Measurements from ENCODE around the gene WDR76. TPM values are rescaled to one million over a fixed set of nuclear protein-coding genes. Genes with fewer than 3 reads are reported as not detected.

WDR76 gene
- total RNA-seq, 1 donor = 15.1 TPM

DNA sequence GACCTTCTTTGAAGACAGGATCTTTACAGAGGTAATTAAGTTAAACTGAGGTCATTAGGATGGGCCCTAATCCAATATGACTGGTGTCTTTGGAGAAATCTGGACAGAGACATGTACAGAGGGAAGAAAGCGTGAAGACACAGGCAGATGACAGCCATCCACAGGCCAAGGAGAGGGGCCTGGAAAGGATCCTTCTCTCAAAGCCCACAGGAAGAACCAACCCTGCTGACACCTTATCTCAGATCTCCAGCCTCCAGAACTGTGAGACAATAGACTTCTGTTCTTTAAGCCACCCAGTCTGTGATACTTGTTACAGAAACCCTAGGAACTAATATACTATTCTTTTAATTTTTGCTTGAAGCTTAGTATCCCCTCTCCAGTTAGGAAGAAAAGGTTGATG is 74.2 kb downstream of the WDR76 start:
- no peak overlapping the region for H3K4me3 ChIP-seq (ENCODE audit: low read depth, low read length)
- no peak for DNase-seq (ENCODE audit: low read depth)
- TF ChIP-seq, protein P1, sequence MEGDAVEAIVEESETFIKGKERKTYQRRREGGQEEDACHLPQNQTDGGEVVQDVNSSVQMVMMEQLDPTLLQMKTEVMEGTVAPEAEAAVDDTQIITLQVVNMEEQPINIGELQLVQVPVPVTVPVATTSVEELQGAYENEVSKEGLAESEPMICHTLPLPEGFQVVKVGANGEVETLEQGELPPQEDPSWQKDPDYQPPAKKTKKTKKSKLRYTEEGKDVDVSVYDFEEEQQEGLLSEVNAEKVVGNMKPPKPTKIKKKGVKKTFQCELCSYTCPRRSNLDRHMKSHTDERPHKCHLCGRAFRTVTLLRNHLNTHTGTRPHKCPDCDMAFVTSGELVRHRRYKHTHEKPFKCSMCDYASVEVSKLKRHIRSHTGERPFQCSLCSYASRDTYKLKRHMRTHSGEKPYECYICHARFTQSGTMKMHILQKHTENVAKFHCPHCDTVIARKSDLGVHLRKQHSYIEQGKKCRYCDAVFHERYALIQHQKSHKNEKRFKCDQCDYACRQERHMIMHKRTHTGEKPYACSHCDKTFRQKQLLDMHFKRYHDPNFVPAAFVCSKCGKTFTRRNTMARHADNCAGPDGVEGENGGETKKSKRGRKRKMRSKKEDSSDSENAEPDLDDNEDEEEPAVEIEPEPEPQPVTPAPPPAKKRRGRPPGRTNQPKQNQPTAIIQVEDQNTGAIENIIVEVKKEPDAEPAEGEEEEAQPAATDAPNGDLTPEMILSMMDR (IDR thresholded peaks at IDR 0.05; ENCODE audit: insufficient read depth, low read depth, low read length) = no peak

DNA sequence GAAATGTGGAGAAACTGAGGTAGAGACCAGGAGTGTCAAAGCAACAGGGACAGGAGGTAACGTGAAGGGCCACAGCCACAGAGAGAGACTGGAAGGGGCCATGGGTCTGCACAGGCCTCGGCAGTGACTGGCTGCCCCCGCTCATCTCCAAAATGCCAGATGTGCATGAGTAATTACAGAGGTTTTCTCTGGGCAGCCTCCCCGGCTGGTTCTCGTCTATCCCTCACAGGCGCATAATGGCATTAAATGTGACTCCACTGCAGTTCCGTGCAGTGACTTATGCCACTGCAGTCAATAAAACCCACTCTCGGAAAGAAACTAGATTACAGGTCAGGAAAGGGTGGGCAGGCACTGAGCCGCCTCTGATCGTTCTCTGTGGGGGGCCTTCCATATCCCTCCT is 74.7 kb downstream of the WDR76 start:
- DNase-seq (ENCODE audit: low read depth) = no peak
- TF ChIP-seq, protein P1 (IDR thresholded peaks at IDR 0.05; ENCODE audit: insufficient read depth, low read depth, low read length) = no peak
- no peak overlapping the region for H3K4me3 ChIP-seq (ENCODE audit: low read depth, low read length)

DNA sequence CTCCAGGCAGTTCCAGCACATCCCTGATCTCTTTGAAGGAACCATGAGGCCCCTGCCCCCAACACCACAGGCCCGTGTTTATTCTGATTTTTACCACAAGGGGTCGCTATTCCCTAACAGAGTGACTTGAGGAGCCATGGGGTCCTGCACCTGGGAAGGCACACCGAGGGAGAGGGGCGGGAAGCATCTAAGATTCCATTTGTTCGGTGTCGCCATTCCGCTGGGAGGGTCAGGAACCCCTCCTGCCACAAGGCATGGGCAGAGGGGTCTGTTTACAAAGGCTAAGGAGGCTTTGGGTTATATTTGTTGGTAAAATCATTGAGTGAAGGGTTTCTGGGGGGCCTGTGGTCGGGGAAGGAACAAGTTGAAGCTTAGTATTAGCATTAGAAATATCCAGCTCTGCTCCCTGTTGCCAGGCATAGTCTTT is 77.1 kb downstream of the WDR76 start:
- DNase-seq (ENCODE audit: low read depth) = peak; percentile 68
- no peak overlapping the region for H3K4me3 ChIP-seq (ENCODE audit: low read depth, low read length)
- TF ChIP-seq, protein P1 (IDR thresholded peaks at IDR 0.05; ENCODE audit: insufficient read depth, low read depth, low read length) = peak; percentile 86

DNA sequence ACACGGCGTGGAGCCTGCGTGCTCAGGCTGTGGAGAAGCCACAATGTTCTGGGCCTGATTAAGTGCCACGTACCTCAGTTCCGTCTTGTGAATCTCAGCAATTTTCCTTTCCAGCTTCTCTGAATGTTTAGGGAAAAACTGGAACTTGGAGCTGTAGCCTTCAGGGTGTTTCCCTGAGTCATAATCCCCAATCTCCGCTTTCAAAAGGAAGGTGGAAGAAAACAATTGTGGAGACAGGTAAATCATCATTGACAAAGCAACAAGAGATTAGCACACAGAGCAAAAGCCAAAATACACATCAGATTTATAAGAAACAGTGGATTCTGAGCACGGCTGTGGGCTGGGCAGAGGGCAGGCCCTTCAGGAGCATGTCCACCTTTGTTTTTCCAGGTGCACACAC is 79.0 kb downstream of the WDR76 start:
- no peak for DNase-seq (ENCODE audit: low read depth)
- TF ChIP-seq, protein P1 (IDR thresholded peaks at IDR 0.05; ENCODE audit: insufficient read depth, low read depth, low read length) = no peak
- no peak overlapping the region for H3K4me3 ChIP-seq (ENCODE audit: low read depth, low read length)

DNA sequence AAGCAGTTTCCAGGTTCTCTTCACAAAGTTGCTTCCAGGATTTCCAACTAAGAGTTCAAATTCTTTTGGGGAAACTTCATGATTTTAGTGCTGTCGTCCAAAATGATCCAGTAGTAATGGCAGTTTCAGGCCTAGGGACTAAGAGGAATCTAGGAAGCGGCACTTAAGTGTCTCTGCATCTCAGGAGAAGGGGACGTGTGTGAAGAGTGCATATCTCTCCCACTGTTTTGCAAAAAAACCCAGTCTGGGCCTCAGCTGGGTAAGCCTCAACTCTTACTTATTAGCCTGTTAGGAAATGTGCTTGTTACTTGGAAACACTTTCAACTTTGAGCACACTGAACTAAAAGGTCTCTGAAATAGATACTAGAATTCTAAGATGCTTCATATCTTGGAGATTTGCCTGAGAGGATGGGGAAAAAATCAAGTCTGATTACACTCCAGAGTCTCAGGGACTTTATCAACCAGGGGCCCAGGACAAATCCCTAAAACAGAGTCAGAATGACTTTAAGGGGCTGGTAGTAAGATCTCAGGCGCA is 81.8 kb downstream of the WDR76 start:
- no peak for DNase-seq (ENCODE audit: low read depth)
- H3K4me3 ChIP-seq (ENCODE audit: low read depth, low read length) = no peak overlapping the region
- TF ChIP-seq, protein P1 (IDR thresholded peaks at IDR 0.05; ENCODE audit: insufficient read depth, low read depth, low read length) = no peak

DNA sequence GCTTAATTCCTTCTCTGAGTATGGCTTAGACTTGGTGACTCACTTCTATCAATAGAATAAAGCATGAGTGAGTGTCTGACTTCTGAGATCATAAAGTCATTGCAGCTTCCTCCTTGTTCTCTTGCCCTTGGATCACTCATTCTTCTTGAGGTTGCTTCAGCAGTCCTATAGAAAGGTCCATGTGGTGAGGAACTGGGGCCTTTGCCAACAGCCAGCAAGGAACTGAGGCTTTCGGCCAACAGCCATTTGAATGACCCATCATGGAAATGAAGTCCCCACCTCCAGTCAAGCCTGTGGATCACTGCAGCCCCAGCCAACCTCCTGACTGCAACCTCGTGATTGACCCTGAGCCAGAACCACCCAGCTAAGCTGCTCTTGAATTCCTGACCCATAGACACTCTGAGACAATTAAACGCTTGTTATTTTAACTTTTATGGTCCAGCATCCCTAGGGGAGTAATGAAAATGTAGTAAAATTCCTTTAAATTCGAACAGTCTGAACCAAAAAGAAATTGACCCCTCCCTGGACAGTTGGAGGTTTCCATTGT is 84.5 kb downstream of the WDR76 start:
- TF ChIP-seq, protein P1 (IDR thresholded peaks at IDR 0.05; ENCODE audit: insufficient read depth, low read depth, low read length) = no peak
- peak; percentile 84 for DNase-seq (ENCODE audit: low read depth)
- H3K4me3 ChIP-seq (ENCODE audit: low read depth, low read length) = no peak overlapping the region

DNA sequence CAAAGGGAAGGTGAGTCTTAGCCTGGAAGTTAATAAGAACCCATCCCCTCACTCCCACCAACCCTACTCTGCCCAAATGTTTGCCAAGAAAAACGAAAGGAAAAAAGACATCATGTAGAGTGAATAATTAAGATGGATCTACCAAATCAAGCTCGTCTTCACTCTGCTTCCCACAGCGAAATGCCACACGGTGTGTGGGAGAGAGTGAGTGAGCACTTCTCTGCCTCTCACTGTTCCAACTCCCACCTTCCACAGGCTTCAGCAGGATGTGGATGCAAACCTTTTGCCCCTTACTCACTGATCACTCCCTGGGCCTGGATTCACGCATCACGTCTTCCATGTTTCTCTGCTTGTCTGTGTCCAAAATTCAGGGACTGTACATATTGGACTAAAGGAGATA is 85.4 kb downstream of the WDR76 start:
- H3K4me3 ChIP-seq (ENCODE audit: low read depth, low read length) = no peak overlapping the region
- DNase-seq (ENCODE audit: low read depth) = no peak
- TF ChIP-seq, protein P1 (IDR thresholded peaks at IDR 0.05; ENCODE audit: insufficient read depth, low read depth, low read length) = no peak

Measured in fibroblast of villous mesenchyme (primary cell).